Activated CD4-positive, alpha-beta T cell treated with anti-CD3 and anti-CD28 coated beads, Interleukin-2, amount 10 ng/mL, durations not matched to agents 24 days and 14 days (primary cell): ENCODE results near the gene SRD5A3. TPM values are rescaled to one million over a fixed set of nuclear protein-coding genes. Genes with fewer than 3 reads are reported as not detected.
"Not testable (repeated sequence)": the region's sequence is repeated elsewhere in the genome, so short reads cannot be mapped to it uniquely, and the experiment has no call there.

Source experiments
- DNase-seq: peaks from one replicate; pipeline ENCODE4 v3.0.0; 2022
- H3K27ac Mint-ChIP-seq: one replicate; pipeline ENCODE4 v1.8.0; 2022; ENCODE audit warnings: mild to moderate bottlenecking, mixed read lengths
- H3K27me3 Mint-ChIP-seq: one replicate; pipeline ENCODE4 v1.8.0; 2022; ENCODE audit warnings: mixed read lengths
- H3K36me3 Mint-ChIP-seq: one replicate; pipeline ENCODE4 v1.8.0; 2022; ENCODE audit warnings: low read depth, mild to moderate bottlenecking, mixed read lengths
- H3K4me1 Mint-ChIP-seq: one replicate; pipeline ENCODE4 v1.8.0; 2021; ENCODE audit warnings: mixed read lengths
- H3K4me3 Mint-ChIP-seq: one replicate; pipeline ENCODE4 v1.8.0; 2022; ENCODE audit warnings: mild to moderate bottlenecking, moderate library complexity, mixed read lengths
- H3K9me3 Mint-ChIP-seq: one replicate; pipeline ENCODE4 v1.8.0; 2021; ENCODE audit warnings: mixed read lengths
- intact Hi-C: fragments of 100-400 bp; cut with micrococcal nuclease; formaldehyde crosslinking; loops from one replicate; pipeline ENCODE4 v1.15.1; 2023
- total RNA-seq: library from RNA; stranded (reverse); gene quantifications from 2 replicates; pipeline ENCODE4 v1.2.3, GENCODE V29; 2022

Gene SRD5A3
- total RNA-seq, 1 donor from 2014 or later: 26.6 TPM

DNA sequence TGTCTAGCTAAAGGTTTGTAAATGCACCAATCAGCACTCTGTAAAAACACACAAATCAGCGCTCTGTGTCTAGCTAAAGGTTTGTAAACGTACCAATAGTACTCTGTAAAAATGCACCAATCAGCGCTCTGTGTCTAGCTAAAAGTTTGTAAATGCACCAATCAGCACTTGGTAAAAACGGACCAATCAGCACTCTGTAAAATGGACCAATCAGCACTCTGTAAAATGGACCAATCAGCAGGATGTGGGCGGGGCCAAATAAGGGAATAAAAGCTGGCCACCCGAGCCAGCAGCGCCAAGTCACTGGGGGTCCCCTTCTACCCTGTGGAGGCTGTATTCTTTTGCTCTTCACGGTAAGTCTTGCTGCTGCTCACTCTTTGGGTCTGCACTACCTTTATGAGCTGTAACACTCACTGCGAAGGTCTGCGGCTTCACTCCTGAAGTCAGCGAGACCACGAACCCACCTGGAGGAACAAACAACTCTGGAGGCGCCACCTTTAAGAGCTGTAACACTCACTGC is 7.2 kb downstream of the SRD5A3 start:
- intact Hi-C loops, H3K27me3 Mint-ChIP-seq, DNase-seq, H3K9me3 Mint-ChIP-seq, H3K4me3 Mint-ChIP-seq, H3K27ac Mint-ChIP-seq: not testable (repeated sequence)
- peaks cover 11% of the 10 kb centered on the region for H3K4me1 Mint-ChIP-seq
- peaks cover 22% of the 10 kb centered on the region for H3K36me3 Mint-ChIP-seq

DNA sequence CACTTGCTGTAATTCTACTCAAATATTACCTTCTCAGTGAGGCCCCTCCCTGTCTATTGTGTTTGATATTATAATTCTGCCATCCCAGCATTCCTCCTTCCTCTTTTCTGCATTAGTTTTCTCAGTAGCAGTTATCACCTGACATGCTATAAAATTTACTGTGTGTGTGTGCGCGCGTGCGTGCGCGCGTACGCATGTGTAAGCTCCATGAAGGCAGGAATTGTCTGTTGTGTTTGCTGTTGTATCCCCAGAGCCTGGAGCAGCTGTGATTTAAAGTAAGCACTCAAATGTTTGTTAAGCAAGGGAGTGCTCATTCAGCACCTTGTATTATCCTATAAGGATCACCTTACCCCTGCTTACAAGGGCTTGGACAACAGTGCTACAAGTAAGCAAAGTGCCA is 8.6 kb downstream of the SRD5A3 start:
- Mint-ChIP-seq H3K9me3 (peaks cover 8% of the 10 kb centered on the region), H3K4me3 (no peak overlapping the region), H3K4me1 (peaks cover 19% of the 10 kb centered on the region), H3K27ac (no peak overlapping the region), H3K36me3 (peaks cover 22% of the 10 kb centered on the region), H3K27me3 (no peaks in the 10 kb centered on the region)
- DNase-seq: no peak
- intact Hi-C loops: no loop called here

DNA sequence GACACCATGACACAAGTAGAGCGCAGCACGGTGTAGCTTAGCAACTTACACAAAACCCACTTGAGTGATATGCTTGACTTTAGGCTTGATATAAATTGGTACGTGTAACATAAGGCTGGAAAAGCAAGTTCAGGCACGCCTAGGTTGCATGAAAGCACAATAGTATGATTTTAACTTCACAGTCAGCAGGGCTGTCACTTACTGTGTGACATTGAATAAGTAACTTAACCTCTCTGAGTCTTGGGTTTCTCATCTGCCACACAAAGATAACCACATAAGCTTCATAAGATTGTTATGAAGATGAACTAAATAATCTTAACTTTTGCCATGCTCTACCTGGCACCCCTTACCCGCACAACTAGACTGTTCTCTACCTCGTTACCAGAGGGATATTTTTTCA is 9.5 kb downstream of the SRD5A3 start:
- Mint-ChIP-seq H3K36me3 (peaks cover 22% of the 10 kb centered on the region), H3K4me3 (no peak overlapping the region), H3K9me3 (peaks cover 8% of the 10 kb centered on the region), H3K4me1 (peaks cover 19% of the 10 kb centered on the region), H3K27me3 (no peaks in the 10 kb centered on the region), H3K27ac (no peak overlapping the region)
- DNase-seq: no peak
- intact Hi-C loops: no loop called here

DNA sequence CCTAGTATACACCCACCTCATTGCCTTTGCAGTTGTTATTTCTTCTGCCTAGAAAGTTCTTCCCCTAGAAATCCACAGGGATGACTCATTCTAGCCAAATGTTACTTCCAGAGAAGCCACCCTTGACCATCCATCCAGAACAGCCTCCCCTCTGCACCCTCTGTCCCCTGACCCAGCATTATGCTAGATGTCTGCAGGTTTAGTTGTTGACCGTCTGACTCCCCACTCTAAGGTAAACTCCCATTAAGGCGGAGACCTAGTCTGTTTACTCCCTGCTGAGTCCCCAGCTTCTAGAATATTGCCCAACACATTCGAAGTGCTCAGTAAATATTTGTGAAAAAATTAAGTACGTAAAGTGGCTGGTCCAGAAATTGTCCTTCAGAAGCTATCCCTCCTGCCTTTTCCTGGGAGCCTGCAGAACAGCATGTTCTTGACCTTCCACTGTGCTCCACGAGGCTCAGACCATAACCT is 11.0 kb downstream of the SRD5A3 start:
- Mint-ChIP-seq H3K36me3 (peaks cover 18% of the 10 kb centered on the region), H3K27me3 (no peaks in the 10 kb centered on the region), H3K9me3 (peaks cover 8% of the 10 kb centered on the region), H3K4me1 (peaks cover 19% of the 10 kb centered on the region), H3K27ac (no peak overlapping the region), H3K4me3 (no peak overlapping the region)
- no peak for DNase-seq
- intact Hi-C loops: no loop called here

DNA sequence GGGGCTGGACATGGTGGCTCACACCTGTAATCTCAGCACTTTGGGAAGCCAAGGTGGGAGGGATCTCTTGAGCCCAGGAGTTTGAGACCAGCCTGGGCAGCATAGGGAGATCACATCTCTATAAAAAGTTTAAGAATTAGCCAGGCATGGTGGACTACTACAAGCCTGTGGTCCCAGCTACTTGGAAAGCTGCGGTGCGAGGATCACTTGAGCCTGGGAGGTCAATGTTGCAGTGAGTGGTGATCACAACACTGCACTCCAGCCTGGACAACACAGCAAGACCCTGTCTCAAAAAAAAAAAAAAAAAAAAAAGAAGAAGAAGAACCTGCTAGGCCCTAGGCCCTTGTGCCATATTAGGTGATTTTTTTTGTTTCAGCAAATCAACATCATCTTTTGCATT is 12.2 kb downstream of the SRD5A3 start:
- intact Hi-C loops: no loop called here
- peaks cover 15% of the 10 kb centered on the region for H3K4me1 Mint-ChIP-seq
- no peak overlapping the region for H3K4me3 Mint-ChIP-seq
- no peaks in the 10 kb centered on the region for H3K9me3 Mint-ChIP-seq
- no peak for DNase-seq
- H3K36me3 Mint-ChIP-seq: peaks cover 6% of the 10 kb centered on the region
- H3K27me3 Mint-ChIP-seq: no peaks in the 10 kb centered on the region
- H3K27ac Mint-ChIP-seq: no peak overlapping the region

DNA sequence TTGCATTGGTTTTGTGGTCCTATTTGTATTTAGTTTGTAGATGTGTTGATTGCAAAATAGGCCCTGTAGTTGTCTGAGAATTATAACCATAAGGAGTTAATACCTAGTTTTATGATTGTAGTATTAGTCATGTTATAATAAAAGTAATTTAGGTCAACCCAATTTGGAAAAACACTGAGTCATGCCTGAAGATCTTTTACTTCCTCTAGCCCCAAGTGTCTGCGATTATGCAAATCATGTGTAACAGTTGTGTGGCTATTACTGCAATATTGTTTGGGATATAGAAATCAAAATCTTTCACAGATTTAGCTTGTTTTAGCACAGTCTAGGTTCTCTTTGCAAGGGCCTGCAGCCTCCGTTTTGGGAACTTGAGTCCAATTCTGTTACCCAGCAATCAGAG is 12.6 kb downstream of the SRD5A3 start:
- H3K4me3 Mint-ChIP-seq: no peak overlapping the region
- peaks cover 6% of the 10 kb centered on the region for H3K36me3 Mint-ChIP-seq
- no peak overlapping the region for H3K27ac Mint-ChIP-seq
- DNase-seq: no peak
- H3K4me1 Mint-ChIP-seq: peaks cover 15% of the 10 kb centered on the region
- intact Hi-C loops: no loop called here
- H3K27me3 Mint-ChIP-seq: no peaks in the 10 kb centered on the region
- H3K9me3 Mint-ChIP-seq: no peaks in the 10 kb centered on the region

DNA sequence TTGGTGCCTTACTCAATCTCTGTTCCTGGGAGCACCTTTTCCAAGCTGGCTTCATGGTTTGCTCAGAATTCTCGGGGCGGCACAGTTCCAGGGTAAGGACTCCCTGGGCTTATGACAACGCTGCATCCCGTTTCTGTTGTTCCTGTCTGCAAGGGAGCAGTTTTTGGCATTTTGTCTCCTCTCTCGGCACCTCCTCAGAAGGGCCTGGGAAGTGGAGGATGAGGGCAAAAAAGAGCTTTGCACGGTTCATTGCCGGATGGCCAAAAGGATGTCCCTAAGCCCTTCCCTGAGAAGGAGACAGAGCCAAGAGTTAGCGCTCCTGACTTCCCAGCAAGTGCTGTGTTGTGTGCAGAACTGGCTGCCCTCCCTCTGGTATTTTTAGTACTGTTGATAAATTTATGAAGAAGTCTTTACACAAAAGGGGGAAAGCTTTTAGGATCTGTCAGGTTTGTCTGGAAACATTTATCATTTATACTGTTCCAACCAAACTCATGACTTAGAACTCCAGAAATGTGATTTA is 13.4 kb downstream of the SRD5A3 start:
- H3K4me3 Mint-ChIP-seq: no peak overlapping the region
- intact Hi-C loops: no loop called here
- no peaks in the 10 kb centered on the region for H3K9me3 Mint-ChIP-seq
- DNase-seq: no peak
- H3K36me3 Mint-ChIP-seq: peaks cover 5% of the 10 kb centered on the region
- H3K27ac Mint-ChIP-seq: no peak overlapping the region
- H3K27me3 Mint-ChIP-seq: no peaks in the 10 kb centered on the region
- H3K4me1 Mint-ChIP-seq: peaks cover 15% of the 10 kb centered on the region

DNA sequence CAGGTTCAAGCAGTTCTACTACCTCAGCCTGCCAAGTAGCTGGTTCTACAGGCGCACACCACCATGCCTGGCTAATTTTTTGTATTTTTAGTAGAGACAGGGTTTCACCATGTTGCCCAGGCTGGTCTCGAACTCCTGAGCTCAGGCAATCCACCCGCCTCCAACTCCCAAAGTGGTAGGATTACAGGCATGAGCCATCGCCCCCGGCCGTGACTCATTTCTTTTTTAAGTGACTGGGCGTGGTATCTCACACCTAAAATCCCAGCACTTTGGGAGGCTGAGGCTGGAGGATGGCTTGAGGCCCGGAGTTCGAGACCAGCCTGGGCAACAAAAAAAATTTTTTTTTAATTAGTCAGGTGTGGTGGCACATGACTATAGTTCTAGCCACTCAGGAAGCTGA is 16.9 kb downstream of the SRD5A3 start:
- H3K27me3 Mint-ChIP-seq, H3K36me3 Mint-ChIP-seq, H3K4me1 Mint-ChIP-seq, H3K4me3 Mint-ChIP-seq, DNase-seq, intact Hi-C loops, H3K27ac Mint-ChIP-seq, H3K9me3 Mint-ChIP-seq: not testable (repeated sequence)

DNA sequence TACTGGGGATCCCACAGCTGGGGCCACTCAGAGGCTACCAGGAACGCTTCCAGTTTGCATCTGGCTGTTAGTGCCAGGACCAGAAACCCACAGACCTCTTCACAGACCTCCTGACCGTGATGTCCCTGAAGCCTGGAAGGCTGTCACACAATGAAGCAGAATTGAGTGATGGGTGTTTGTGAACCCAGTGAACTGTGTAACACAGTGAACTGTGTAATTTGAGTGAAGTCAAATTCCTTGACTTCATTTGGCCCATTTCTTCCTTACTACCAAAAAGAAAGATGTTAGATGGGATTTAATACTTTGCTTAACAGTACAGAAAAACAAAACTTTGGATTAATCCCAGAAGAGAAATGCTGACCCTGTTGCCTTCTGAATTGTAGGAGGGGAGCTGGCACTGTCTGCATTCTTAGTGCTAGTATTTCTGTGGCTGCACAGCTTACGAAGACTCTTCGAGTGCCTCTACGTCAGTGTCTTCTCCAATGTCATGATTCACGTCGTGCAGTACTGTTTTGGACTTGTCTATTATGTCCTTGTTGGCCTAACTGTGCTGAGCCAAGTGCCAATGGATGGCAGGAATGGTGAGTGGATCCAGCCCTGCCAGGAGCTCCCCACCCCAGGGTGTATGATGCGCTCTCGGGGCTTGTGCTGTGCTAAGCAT is 17.8 kb downstream of the SRD5A3 start:
- intact Hi-C loops: no loop called here
- peaks cover 2% of the 10 kb centered on the region for H3K36me3 Mint-ChIP-seq
- no peak for DNase-seq
- H3K27me3 Mint-ChIP-seq: no peaks in the 10 kb centered on the region
- H3K9me3 Mint-ChIP-seq: no peaks in the 10 kb centered on the region
- H3K27ac Mint-ChIP-seq: no peak overlapping the region
- no peak overlapping the region for H3K4me3 Mint-ChIP-seq
- peaks cover 5% of the 10 kb centered on the region for H3K4me1 Mint-ChIP-seq

DNA sequence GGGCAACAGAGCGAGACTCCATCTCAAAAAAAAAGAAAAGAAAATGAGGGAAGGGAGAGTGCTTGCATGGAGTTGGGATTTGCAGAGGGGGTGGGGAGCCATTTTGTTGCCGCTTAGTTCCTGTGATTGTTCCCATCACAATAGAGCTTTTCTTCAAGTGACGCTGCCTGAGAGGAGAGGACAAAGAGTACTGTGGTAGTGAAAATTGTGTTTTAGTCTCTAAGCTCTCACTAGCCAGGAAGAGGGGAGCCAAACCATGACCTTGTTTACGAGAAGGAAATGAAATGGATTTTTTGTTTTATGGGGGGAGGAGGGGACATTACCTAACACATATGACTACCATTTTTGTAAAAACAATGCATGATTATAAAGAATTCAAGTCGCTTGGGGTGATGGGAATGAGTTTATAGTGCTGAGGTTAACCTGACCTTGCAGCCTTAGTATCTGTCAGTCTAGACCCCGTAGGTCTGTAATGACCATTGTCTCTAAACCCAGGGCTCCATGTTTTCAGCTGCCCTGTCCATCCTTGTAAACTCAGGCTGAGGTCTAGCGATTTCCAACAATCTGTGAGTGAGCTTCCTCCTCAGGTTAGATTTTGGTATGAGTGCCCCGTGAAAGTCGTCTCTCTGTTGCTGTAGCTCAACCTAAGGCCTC is 18.8 kb downstream of the SRD5A3 start:
- Mint-ChIP-seq H3K27ac (no peak overlapping the region), H3K36me3 (peaks cover 3% of the 10 kb centered on the region), H3K4me1 (no peaks in the 10 kb centered on the region), H3K27me3 (no peaks in the 10 kb centered on the region), H3K9me3 (no peaks in the 10 kb centered on the region), H3K4me3 (no peak overlapping the region)
- intact Hi-C loops: no loop called here
- no peak for DNase-seq

DNA sequence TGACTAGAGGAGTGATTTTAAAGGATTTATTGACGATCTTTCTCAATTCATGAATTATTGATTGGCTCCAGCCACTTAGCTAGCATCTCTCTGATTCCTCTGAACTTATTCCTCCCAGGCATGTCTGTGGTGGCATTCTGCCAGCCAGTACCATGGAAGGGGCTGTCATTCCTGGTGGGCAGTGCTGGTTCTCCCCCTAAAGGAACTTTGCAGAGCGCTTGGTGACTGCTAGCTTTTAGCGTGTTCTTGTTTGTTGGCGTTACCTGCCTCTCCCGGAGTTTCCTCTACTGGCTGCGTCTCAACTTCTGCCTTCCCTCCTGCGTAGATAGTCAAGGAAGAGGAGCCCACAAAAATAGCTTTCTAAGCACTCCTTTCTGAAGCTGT is 19.3 kb downstream of the SRD5A3 start:
- H3K27ac Mint-ChIP-seq: no peak overlapping the region
- H3K4me1 Mint-ChIP-seq: no peaks in the 10 kb centered on the region
- intact Hi-C loops: no loop called here
- H3K4me3 Mint-ChIP-seq: no peak overlapping the region
- H3K9me3 Mint-ChIP-seq: no peaks in the 10 kb centered on the region
- no peaks in the 10 kb centered on the region for H3K27me3 Mint-ChIP-seq
- DNase-seq: no peak
- H3K36me3 Mint-ChIP-seq: peaks cover 6% of the 10 kb centered on the region

DNA sequence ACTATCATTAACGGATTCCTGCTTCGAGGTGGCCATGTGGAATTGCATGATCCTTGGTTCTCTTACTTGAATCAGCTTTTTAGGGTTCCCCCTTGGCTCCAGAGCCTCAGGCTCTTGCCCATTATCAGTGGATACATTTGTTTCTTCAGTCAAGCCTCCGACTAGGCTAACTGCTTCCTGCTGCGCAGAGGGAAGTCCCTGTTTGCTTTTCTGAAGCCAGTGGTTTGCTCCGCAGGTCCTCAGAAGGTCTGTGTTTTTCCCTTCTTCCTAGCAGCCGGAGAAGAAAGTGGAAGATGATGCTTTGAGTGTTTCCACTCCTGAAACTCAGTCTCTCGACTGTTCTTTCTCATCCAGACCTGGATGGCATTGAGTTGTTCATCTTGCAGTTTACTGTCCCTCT is 20.6 kb downstream of the SRD5A3 start:
- H3K4me3 Mint-ChIP-seq: no peak overlapping the region
- no peak overlapping the region for H3K27ac Mint-ChIP-seq
- peaks cover 6% of the 10 kb centered on the region for H3K36me3 Mint-ChIP-seq
- no peaks in the 10 kb centered on the region for H3K27me3 Mint-ChIP-seq
- H3K4me1 Mint-ChIP-seq: no peaks in the 10 kb centered on the region
- no peak for DNase-seq
- intact Hi-C loops: no loop called here
- H3K9me3 Mint-ChIP-seq: no peaks in the 10 kb centered on the region

DNA sequence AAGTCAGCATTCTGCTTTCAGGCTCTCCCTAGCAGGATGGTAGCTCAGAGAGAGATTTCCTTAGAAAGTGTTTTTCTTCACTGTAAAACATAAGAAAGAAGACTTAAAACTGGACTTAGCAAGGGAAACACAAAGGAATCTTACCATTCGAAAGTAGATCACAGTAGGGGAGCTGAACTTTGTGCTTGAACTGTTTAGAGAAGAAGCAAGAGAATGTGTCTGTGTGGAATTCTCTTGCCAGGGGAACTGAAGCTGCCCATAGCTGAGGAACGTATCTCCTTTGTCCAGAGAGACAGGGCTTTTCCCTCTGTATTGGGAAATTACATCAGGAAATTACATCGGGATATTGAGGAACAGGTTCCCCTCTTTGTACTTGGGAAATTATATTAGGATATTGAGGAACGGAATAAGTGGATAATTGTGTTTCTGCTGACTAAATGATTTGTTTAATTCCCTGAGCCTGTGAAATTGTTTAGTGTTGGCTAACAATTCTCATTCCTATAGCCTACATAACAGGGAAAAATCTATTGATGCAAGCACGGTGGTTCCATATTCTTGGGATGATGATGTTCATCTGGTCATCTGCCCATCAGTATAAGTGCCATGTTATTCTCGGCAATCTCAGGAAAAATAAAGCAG is 21.2 kb downstream of the SRD5A3 start:
- H3K27me3 Mint-ChIP-seq: no peaks in the 10 kb centered on the region
- H3K9me3 Mint-ChIP-seq: no peaks in the 10 kb centered on the region
- no peaks in the 10 kb centered on the region for H3K4me1 Mint-ChIP-seq
- DNase-seq: no peak
- no peak overlapping the region for H3K27ac Mint-ChIP-seq
- peaks cover 4% of the 10 kb centered on the region for H3K36me3 Mint-ChIP-seq
- intact Hi-C loops: no loop called here
- no peak overlapping the region for H3K4me3 Mint-ChIP-seq

DNA sequence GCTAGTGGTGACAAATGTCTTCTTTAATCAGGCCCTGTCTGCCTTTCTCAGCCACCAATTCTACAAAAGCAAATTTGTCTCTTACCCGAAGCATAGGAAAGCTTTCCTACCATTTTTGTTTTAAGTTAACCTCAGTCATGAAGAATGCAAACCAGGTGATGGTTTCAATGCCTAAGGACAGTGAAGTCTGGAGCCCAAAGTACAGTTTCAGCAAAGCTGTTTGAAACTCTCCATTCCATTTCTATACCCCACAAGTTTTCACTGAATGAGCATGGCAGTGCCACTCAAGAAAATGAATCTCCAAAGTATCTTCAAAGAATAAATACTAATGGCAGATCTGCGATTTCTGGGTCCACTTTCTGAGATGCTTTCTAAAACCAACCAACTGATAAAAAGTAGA is 23.9 kb downstream of the SRD5A3 start:
- intact Hi-C loops: no loop called here
- H3K27me3 Mint-ChIP-seq: no peaks in the 10 kb centered on the region
- H3K27ac Mint-ChIP-seq: no peak overlapping the region
- no peak overlapping the region for H3K4me3 Mint-ChIP-seq
- no peaks in the 10 kb centered on the region for H3K9me3 Mint-ChIP-seq
- no peak for DNase-seq
- H3K36me3 Mint-ChIP-seq: peaks cover 4% of the 10 kb centered on the region
- H3K4me1 Mint-ChIP-seq: no peaks in the 10 kb centered on the region
